Dermis blood vessel endothelial cell (primary cell): ENCODE results near the gene MCF2L. TPM values are rescaled to one million over a fixed set of nuclear protein-coding genes. Genes with fewer than 3 reads are reported as not detected.
"Not testable (repeated sequence)": the region's sequence is repeated elsewhere in the genome, so short reads cannot be mapped to it uniquely, and the experiment has no call there.

ENCODE experiments used
- DNase-seq: peaks from one replicate; pipeline ENCODE4 v3.0.0; 2010
- total RNA-seq: library from RNA; depleted of rRNA; stranded (reverse); fragments of >200 nt; gene quantifications from 2 replicates; pipeline ENCODE4 v1.2.3, GENCODE V29; 2014

Gene MCF2L
- total RNA-seq, 1 donor from 2014 or later = 51.4 TPM

DNA sequence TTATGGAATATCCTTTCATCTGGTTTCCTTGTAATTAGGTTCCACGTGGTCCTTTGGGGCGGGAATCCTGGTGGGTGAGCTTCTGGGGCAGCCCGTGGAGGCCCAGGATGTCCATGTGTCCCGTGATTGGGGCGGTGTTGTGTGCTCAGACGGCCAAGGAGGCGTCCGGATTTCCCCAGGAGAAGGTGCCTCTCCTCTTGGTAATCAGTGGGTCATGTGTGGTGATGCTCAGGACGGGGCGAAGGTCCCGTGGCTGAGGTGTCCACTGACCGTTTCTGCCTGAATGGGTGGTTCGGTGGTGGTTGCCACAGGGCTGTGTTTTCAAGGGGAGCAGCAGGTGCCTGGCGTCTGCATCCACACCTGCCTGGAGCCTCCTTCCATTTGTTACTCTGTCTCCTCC lies 84.4 kb downstream of the MCF2L start:
- DNase-seq = no peak

GRCh38 chr13:113053801-113054604 lies 85.0 kb downstream of the MCF2L start:
- DNase-seq = no peak

DNA sequence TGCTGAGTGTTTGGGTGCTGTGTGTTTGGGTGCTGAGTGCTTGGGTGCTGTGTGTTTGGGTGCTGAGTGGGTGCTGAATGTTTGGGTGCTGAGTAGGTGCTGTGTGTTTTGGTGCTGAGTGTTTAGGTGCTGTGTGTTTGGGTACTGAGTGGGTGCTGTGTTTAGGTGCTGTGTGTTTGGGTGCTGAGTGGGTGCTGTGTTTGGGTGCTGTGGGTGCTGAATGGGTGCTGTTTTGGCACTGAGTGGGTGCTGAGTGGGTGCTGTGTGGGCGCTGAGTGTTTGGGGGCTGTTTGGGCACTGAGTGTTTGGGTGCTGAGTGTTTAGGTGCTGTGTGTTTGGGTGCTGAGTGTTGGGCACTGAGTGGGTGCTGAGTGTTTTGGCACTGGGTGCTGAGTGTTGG lies 88.1 kb downstream of the MCF2L start:
- no peak for DNase-seq

DNA sequence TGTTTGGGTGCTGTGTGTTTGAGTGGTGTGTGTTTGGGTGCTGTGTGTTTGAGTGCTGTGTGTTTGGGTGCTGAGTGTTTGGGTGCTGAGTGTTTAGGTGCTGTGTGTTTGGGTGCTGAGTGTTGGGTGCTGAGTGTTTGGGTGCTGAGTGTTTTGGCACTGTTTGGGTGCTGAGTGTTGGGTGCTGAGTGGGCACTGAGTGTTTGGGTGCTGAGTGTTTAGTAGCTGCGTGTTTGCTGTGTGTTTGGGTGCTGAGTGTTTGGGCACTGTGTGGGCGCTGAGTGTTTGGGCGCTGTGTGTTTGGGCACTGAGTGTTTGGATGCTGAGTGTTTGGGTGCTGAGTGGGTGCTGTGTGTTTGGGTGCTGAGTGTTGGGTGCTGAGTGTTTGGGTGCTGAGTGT lies 88.5 kb downstream of the MCF2L start:
- not testable (repeated sequence) for DNase-seq

GRCh38 chr13:113058129-113058987 lies 89.3 kb downstream of the MCF2L start:
- no peak for DNase-seq

GRCh38 chr13:113058988-113059850 lies 90.2 kb downstream of the MCF2L start:
- no peak for DNase-seq

GRCh38 chr13:113059891-113060290 lies 90.9 kb downstream of the MCF2L start:
- no peak for DNase-seq

DNA sequence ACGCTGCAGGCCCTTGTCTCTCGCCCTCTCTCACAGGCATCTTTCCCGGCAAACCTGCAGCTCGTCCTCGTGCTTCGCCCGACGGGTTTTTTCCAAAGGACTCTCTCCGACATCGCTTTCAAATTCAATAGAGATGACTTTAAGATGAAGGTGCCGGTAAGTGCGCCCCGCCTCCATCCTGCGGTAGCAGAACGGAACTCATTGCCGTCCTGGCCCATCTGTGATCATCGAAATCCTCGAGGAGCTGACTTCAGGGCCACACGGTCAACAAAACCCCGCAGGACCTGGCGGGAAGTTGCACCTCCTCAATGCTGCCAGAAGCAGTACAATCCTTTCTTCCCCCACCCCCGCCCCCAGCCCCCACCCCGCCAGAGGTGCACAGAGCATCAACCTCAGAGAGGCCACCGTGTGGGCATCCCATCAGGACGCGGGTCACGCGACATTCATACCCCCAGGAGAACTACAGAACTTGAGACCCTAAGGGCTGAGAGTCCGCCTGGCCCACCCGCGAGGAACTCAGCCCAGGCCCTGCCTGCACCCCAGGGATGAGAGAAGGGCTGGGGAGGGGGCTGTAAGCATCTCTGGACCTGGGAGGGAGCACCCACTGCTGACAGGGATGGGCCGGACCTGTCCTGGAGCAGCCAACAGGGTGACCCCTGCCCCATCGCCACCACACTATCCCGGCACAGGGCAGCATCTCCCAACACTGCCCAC lies 91.7 kb downstream of the MCF2L start:
- DNase-seq = no peak

DNA sequence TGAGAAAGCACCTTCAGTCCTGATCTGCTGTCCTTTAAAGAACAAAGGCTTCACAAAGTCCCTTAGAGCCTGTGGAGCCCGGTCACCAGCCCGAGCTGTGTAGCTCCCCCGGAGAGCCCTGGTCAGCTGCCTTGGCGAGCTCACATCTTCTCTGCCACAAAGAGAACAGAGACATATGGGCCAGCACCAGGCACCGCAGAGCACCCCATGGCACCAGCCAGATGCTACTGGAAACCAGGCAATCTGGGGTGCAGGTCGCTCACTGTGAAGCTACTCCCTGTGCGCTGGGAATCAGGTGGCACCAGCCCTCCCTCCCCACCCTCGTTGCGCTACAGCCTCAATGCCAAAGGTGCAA lies 92.2 kb downstream of the MCF2L start:
- no peak for DNase-seq

DNA sequence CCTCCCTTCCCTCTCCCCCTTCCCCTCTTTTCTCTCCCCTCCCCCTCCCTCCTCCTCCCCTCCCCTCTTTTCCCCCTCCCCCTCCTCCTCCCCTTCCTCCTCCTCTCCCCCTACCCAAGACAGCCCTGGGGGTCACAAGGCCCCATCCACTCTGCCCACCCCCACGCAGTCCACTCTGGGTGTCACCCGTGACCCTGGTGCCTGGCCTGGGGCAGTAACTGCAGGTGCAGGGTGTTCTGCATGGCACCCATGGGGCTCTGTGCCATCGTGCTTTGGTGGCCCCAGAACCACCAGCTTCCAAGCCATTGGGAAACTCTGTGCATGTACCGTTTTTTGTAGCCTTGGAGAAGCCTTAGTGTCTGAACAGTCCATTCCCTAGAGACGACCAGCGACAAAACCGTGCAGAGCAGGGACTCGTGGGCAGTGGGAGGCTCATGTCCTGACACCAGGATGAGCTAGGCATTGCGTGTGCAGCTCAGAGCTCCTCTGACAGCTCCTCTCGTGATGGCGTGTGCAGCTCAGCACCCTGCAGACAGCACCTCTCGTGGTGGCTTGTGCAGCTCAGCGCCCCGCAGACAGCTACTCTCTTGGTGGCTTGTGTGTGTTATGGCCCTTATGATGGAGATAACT lies 92.9 kb downstream of the MCF2L start:
- DNase-seq = no peak

DNA sequence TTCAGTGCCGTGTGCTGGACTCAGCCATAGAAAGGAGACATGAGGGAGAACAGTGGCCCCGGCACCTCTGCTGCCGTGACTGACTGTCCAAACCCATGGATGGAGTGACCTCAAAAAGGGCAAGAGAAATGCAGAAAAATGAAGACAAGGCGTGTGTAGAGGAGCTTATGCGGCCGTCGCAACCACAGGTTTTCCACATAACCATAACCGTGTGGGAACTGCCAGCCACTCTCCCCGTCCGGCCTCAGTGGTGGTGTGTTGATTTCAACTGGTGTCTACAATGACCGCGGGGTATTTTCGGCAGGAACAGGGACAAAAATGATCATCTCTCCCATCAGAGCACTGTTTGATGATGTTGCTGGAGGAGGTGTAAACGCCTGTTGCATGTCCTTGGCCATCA lies 93.7 kb downstream of the MCF2L start:
- no peak for DNase-seq

GRCh38 chr13:113063091-113063491 lies 94.1 kb downstream of the MCF2L start:
- DNase-seq = no peak

DNA sequence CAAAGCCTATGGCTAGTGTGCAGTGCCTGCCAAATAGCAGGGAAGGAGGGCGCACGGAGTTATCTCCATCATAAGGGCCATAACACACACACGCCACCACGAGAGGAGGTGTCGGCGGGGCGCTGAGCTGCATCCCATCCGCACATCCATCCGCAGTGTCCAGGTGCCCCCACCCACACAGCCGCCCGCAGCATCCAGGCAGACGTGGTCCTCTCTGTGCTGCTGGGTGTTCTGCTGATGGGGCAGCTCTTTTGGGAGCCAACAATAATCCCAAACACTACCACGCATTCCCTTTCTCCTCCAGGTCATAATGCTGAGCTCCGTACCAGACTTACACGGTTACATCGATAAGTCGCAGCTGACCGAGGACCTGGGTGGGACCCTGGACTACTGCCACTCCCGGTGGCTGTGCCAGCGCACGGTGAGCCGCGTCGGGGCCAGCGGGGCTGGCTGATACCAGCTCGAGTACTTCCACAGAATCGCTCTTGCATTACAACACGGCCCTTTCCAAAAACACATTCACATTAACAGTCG lies 95.1 kb downstream of the MCF2L start:
- DNase-seq = no peak

GRCh38 chr13:113064534-113065405 lies 95.8 kb downstream of the MCF2L start:
- DNase-seq = no peak

DNA sequence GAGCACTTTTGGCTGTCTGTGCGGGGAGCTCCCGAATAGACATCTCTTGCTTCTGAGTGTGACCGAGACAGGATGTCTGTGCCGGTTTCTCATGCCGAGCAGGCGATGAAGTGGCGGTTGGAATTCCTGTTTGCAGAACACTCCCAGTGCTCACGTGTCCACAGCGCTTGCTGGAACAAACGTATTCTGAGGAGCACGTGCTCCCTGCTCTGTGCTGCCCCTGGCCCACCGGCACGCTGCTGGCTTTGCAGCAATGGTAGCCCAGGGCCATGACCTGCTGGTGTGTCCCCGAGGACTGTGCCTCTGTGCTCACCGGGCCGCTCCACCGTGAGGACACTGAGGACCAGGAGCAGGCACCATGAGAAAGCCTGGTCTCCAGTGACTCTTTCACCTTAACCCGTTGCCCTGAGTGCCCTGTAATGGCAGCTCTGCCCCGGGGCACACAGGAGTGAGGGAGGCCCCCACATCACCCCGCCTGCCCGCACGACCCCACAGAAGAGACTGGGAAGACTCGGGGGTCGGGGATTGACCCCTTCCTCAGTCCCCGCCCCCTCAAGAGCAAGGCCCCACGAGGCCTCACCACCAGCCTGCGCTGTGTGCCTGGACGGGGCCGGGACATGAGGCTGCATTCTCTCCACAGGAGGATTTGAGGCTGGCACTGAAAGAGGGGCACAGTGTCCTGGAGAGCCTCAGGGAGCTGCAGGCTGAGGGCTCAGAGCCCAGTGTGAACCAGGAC lies 96.6 kb downstream of the MCF2L start:
- no peak for DNase-seq

DNA sequence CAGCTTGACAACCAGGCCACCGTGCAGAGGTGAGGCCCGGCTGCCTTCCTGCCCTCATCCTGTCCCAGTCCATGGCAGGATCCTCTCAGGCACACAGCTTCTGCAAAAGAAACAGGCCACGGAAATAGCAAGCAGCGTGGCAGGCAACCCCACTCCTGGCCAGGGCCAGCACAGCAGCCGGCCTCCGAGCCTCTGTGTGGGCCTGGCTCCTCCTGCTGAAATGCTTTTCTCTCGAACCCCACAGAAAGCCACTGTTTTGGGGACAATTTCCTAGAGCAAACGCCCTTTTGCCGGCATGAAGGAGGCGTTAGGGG lies 97.1 kb downstream of the MCF2L start:
- DNase-seq = no peak

- DNase-seq = no peak
Observed at GRCh38 chr13:113066746-113067145, 97.7 kb downstream of the MCF2L start.

DNA sequence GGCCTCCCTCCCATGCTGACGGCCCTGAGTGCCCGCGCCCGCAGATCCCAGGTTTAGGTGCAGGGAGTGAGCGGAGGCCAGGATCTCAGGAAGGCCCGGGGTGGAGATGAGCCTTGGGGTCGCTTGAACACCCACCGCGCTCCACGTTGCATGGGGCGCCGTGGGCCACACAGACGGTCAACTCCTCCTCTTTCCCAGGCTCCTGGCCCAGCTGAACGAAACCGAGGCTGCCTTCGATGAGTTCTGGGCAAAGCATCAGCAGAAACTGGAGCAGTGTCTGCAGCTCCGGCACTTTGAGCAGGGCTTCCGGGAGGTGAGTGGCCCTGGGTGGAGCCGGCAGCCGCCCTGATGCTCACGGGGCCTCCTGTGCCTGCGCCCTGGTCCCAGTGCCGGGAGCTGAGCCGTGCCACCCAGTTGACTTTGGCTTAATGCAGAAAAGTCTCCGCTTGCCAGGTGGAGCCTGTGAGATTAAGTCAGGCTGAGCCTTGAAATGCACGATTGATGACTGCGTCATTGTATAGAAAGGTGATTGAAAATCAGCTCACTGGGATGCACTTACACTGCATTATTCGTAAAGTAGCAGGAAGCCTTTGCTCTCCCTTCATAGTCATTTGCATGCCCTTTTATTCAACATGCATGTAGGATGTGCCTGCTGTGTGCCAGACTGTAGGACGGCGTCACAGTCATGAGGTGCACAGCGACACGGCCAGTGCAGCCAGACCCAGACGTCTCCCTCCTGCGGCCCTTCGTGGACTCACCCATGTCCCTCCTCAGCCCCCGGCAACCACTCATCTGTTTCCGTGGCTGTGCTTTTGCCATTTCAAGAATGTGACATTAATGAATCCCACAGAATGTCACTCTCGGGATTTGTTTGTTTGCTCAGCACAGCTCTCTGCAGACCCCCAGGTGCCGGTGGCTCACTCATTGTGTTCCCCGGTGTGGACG lies 101.1 kb downstream of the MCF2L start:
- DNase-seq = no peak

DNA sequence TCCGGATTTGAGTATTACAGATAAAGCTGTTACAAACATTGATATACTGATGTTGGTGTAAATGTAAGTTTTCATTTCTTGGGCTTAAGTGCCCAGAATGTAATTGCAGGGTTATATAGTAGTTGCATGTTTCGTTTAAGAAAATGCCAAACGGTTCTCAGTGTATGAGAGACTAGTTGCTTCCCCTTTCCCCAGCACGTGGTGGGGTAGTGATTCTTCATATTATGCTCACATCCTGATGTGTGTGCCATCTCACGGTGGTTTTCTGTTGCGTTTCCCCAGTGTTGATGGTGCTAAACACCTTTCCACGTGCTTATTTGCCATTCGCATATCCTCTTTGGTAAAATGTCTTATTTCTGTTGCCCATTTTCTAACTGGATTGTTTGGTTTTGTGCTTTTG lies 101.8 kb downstream of the MCF2L start:
- no peak for DNase-seq
